Thyroid gland (tissue), 4 donors: ENCODE measurements around the gene CHN2.

Experiments
- CTCF ChIP-seq, 6 experiments: fragments of 200-600 bp in 3 of 6; fragments of 450-650 bp in 3 of 6; sonication (generic) in 3 of 6; IDR thresholded peaks; one replicate each; pipeline ENCODE4 v1.5.1; 2016 to 2019; ENCODE audit warnings: antibody characterized with exemption in 6 of 6, mild to moderate bottlenecking in 2 of 6, inconsistent platforms in 1 of 6, moderate library complexity in 1 of 6
- POLR2A ChIP-seq, 2 donors: fragments of 450-650 bp; IDR thresholded peaks; one replicate each; pipeline ENCODE4 v1.6.1; 2017; ENCODE audit warnings: antibody characterized with exemption in 2 of 2, mild to moderate bottlenecking in 2 of 2, moderate library complexity in 1 of 2

GRCh38 chr7:29434380-29434768, 239.8 kb downstream of the CHN2 start:
- TF ChIP-seq CTCF (IDR thresholded peaks at IDR 0.05): no peak
- TF ChIP-seq POLR2A (IDR thresholded peaks at IDR 0.05): no peak
